T-helper 2 cell treated with Interferon-gamma antibody and Interleukin-4, amounts not matched to agents 5 μg/mL and 100 μg/mL, for 36 hours (primary cell): Measurements from ENCODE around the gene WNT9A.

Experiments used
- DNase-seq: peaks from one replicate; pipeline ENCODE4 v3.0.0; 2021; ENCODE audit warnings: low spot score
- H3K27ac Mint-ChIP-seq: one replicate; pipeline ENCODE4 v1.8.0; 2021; ENCODE audit warnings: mild to moderate bottlenecking, mixed read lengths
- H3K27me3 Mint-ChIP-seq: one replicate; pipeline ENCODE4 v1.8.0; 2021; ENCODE audit warnings: low read depth, mixed read lengths
- H3K36me3 Mint-ChIP-seq: one replicate; pipeline ENCODE4 v1.8.0; 2021; ENCODE audit warnings: low read depth, mixed read lengths
- H3K4me1 Mint-ChIP-seq: one replicate; pipeline ENCODE4 v1.8.0; 2021; ENCODE audit warnings: low read depth, mixed read lengths
- H3K4me3 Mint-ChIP-seq: one replicate; pipeline ENCODE4 v1.8.0; 2022; ENCODE audit warnings: mild to moderate bottlenecking, moderate library complexity, mixed read lengths
- H3K9me3 Mint-ChIP-seq: one replicate; pipeline ENCODE4 v1.8.0; 2021; ENCODE audit warnings: mixed read lengths

Gene WNT9A

GRCh38 chr1:227939791-227940771 lies 7.7 kb downstream of the WNT9A start:
- no peak for DNase-seq
- no peak overlapping the region for H3K27ac Mint-ChIP-seq
- no peak overlapping the region for H3K4me3 Mint-ChIP-seq
- peaks cover 11% of the 10 kb centered on the region for H3K9me3 Mint-ChIP-seq
- H3K4me1 Mint-ChIP-seq: no peaks in the 10 kb centered on the region
- H3K27me3 Mint-ChIP-seq: no peaks in the 10 kb centered on the region
- no peaks in the 10 kb centered on the region for H3K36me3 Mint-ChIP-seq

DNA sequence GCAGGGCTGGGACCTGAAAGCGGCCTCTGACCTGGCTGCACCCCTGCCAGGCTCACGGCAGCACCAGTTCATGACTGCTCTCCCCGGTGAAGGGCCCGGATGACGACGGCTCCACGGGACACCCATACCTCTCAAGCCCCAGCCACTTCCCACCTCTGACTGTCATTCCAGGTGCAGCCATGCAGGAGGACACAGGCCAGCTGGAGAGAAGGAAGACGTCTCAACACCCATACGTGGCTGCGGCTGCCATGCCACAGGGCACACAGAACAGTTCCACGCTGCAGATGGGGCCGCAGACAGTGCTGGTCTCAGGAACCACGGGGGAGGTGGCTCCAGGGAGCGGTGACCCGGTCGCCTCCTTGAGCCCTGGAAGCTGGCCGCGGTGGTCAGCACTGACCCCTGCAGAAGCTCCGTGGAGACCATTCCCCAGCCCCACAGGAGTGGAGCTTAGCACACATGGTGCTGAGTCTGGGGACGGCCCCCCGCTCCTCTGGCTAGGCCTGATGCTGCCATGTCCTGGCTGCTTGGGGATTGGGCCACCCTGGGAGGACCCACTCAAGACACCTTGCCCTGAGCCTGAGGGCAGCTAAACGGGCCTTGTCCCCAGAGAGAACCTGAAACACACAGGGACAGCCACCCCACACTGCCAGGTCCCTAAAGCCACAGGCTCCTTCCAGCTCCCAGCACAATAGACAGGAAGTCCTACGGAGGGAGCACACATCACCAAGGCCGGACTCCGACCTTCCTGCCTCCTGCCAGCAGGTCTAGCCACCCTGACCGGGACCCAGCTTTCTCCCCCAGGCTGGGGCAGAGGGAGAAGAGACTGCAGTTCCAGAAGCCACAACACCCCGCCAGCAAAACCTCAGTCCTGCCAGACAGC lies 8.6 kb downstream of the WNT9A start:
- H3K4me1 Mint-ChIP-seq: peaks cover 1% of the 10 kb centered on the region
- H3K36me3 Mint-ChIP-seq: no peaks in the 10 kb centered on the region
- no peaks in the 10 kb centered on the region for H3K27me3 Mint-ChIP-seq
- DNase-seq: no peak
- H3K4me3 Mint-ChIP-seq: no peak overlapping the region
- H3K9me3 Mint-ChIP-seq: peaks cover 18% of the 10 kb centered on the region
- no peak overlapping the region for H3K27ac Mint-ChIP-seq

- no peaks in the 10 kb centered on the region for H3K36me3 Mint-ChIP-seq
- H3K4me1 Mint-ChIP-seq: peaks cover 1% of the 10 kb centered on the region
- H3K27me3 Mint-ChIP-seq: no peaks in the 10 kb centered on the region
- no peak overlapping the region for H3K4me3 Mint-ChIP-seq
- no peak overlapping the region for H3K27ac Mint-ChIP-seq
- DNase-seq: no peak
- H3K9me3 Mint-ChIP-seq: peaks cover 18% of the 10 kb centered on the region
Measured at GRCh38 chr1:227938276-227938675, 9.5 kb downstream of the WNT9A start.

GRCh38 chr1:227937838-227938145 lies 9.9 kb downstream of the WNT9A start:
- Mint-ChIP-seq H3K4me1 (peaks cover 1% of the 10 kb centered on the region), H3K27ac (no peak overlapping the region), H3K36me3 (no peaks in the 10 kb centered on the region), H3K27me3 (no peaks in the 10 kb centered on the region), H3K9me3 (peaks cover 18% of the 10 kb centered on the region), H3K4me3 (no peak overlapping the region)
- DNase-seq: no peak

GRCh38 chr1:227937031-227937837 lies 10.5 kb downstream of the WNT9A start:
- H3K9me3 Mint-ChIP-seq: peaks cover 18% of the 10 kb centered on the region
- DNase-seq: no peak
- H3K27me3 Mint-ChIP-seq: no peaks in the 10 kb centered on the region
- H3K4me1 Mint-ChIP-seq: peaks cover 1% of the 10 kb centered on the region
- H3K4me3 Mint-ChIP-seq: no peak overlapping the region
- no peaks in the 10 kb centered on the region for H3K36me3 Mint-ChIP-seq
- no peak overlapping the region for H3K27ac Mint-ChIP-seq

DNA sequence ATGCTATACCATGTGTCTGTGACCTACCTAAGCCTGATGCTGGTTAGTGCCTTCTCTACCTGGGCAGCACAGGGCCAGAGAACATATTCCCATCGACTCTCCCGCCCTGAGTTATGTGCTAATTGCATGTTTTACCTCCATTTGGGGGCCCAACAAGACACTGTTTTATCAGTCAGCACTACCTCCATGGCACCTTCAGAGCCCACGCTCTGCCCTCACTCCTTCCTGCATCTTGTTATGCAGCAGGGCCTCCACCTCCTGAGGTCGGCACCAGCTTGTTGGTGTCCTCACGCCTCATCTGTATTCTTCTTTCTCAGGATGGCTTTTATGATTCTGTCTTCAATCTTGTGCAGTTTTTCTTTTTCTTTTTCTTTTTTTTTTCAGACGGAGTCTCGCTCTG lies 11.9 kb downstream of the WNT9A start:
- DNase-seq: no peak
- no peaks in the 10 kb centered on the region for H3K27me3 Mint-ChIP-seq
- H3K9me3 Mint-ChIP-seq: peaks cover 18% of the 10 kb centered on the region
- H3K4me1 Mint-ChIP-seq: peaks cover 1% of the 10 kb centered on the region
- H3K4me3 Mint-ChIP-seq: no peak overlapping the region
- H3K27ac Mint-ChIP-seq: no peak overlapping the region
- no peaks in the 10 kb centered on the region for H3K36me3 Mint-ChIP-seq

DNA sequence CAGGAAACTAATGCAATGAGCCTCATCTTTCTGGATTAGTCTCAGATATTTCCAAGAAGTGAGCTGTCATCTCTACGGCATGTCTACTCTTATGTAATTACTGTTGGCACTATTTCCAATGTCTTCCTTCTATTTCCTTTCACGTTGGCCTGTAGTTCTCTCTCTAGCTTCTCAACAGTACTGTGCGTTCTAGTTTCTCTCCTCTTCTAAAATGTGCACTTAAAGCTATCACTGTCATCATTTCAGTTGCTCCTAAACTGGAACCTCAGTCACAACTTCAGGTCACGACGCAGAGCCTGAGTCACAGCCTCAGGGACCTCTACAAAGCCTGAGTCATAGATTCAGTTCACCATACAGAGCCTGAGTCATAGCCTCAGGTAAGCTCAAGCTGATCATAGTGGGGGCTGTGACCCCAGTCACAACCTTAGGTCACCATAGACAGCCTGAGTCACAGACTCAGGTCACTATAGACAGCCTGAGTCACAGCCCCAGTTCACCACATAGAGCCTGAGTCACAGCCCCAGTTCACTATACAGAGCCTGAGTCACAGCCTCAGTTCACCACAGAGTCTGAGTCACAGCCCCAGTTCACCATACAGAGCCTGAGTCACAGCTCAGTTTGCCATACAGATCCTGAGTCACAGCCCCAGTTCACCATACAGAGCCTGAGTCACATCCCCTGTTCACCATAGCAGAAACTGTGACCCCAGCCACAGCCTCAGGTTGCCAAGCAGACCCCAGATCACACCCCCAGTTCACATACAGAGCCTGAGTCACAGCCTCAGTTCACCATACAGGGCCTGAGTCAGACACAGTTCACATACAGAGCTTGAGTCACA lies 13.0 kb downstream of the WNT9A start:
- no peak overlapping the region for H3K27ac Mint-ChIP-seq
- no peaks in the 10 kb centered on the region for H3K27me3 Mint-ChIP-seq
- peaks cover 18% of the 10 kb centered on the region for H3K9me3 Mint-ChIP-seq
- peaks cover 1% of the 10 kb centered on the region for H3K4me1 Mint-ChIP-seq
- no peak overlapping the region for H3K4me3 Mint-ChIP-seq
- peak; percentile 42 for DNase-seq
- H3K36me3 Mint-ChIP-seq: no peaks in the 10 kb centered on the region

GRCh38 chr1:227929751-227930472 lies 17.8 kb downstream of the WNT9A start:
- DNase-seq: no peak
- Mint-ChIP-seq H3K36me3 (no peaks in the 10 kb centered on the region), H3K4me3 (no peak overlapping the region), H3K27me3 (no peaks in the 10 kb centered on the region), H3K27ac (no peak overlapping the region), H3K4me1 (peaks cover 1% of the 10 kb centered on the region), H3K9me3 (peaks cover 6% of the 10 kb centered on the region)

GRCh38 chr1:227928811-227929375 lies 18.8 kb downstream of the WNT9A start:
- no peak for DNase-seq
- no peaks in the 10 kb centered on the region for H3K9me3 Mint-ChIP-seq
- no peaks in the 10 kb centered on the region for H3K27me3 Mint-ChIP-seq
- no peaks in the 10 kb centered on the region for H3K4me1 Mint-ChIP-seq
- H3K27ac Mint-ChIP-seq: no peak overlapping the region
- no peaks in the 10 kb centered on the region for H3K36me3 Mint-ChIP-seq
- no peak overlapping the region for H3K4me3 Mint-ChIP-seq

DNA sequence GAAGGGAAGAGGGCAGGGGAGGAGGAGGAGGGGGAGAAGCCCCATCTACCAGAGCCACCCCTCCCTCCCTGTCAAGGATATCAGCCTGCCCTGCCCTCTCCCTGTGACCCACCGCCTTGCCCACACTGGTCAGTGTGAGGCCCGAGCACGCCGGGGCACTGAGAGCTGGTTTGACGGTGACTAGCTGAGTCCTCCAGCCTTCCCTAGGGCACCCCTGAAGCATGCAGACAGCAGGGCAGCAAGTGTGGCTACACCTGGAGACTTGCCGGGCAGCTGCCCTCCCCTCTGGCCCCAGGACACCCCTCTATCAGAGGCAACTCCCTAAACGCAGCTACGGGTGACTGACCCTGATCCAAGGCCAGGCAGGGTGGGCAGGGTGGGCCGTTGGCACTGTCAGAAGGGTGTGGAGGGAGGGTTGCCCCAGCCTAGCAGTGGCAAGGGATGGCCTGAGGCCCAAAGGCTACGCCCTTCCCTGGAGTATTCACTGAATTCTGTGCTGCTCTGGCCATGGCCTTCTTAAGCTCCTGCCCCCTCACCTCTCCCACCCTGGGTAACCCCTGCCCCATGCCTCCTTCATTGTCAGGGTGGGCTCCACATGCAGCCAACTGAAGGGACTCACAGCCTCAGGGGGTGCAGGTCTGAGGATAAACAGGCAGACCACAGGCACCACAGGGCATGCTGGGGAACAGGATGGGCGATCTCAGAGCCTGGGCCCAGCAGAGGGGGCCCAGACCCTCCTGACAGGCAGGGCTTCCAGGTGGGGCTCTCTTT lies 19.6 kb downstream of the WNT9A start:
- H3K4me3 Mint-ChIP-seq: no peak overlapping the region
- no peak for DNase-seq
- H3K27ac Mint-ChIP-seq: no peak overlapping the region
- no peaks in the 10 kb centered on the region for H3K9me3 Mint-ChIP-seq
- no peaks in the 10 kb centered on the region for H3K36me3 Mint-ChIP-seq
- no peaks in the 10 kb centered on the region for H3K27me3 Mint-ChIP-seq
- no peaks in the 10 kb centered on the region for H3K4me1 Mint-ChIP-seq

- no peaks in the 10 kb centered on the region for H3K27me3 Mint-ChIP-seq
- DNase-seq: no peak
- no peaks in the 10 kb centered on the region for H3K4me1 Mint-ChIP-seq
- H3K36me3 Mint-ChIP-seq: no peaks in the 10 kb centered on the region
- no peak overlapping the region for H3K4me3 Mint-ChIP-seq
- H3K27ac Mint-ChIP-seq: no peak overlapping the region
- H3K9me3 Mint-ChIP-seq: no peaks in the 10 kb centered on the region
Measured at GRCh38 chr1:227926896-227927885, 20.5 kb downstream of the WNT9A start.
